Colonic mucosa (tissue), 4 donors: Measurements from ENCODE around the gene TCERG1L. TPM values are rescaled to one million over a fixed set of nuclear protein-coding genes. Genes with fewer than 3 reads are reported as not detected.

Experiments
- DNase-seq: peaks from one replicate; pipeline ENCODE4 v3.0.0-alpha.2; 2020
- H3K27ac ChIP-seq: fragments of 200-600 bp; one replicate; pipeline ENCODE4 v1.8.0; 2021
- H3K27me3 ChIP-seq: fragments of 200-600 bp; one replicate; pipeline ENCODE4 v1.8.0; 2021
- H3K36me3 ChIP-seq: fragments of 200-600 bp; one replicate; pipeline ENCODE4 v1.8.0; 2021
- H3K4me1 ChIP-seq: fragments of 200-600 bp; one replicate; pipeline ENCODE4 v1.8.0; 2021; ENCODE audit warnings: mild to moderate bottlenecking
- H3K4me3 ChIP-seq: fragments of 200-600 bp; one replicate; pipeline ENCODE4 v1.8.0; 2021
- H3K9ac ChIP-seq, 2 donors: one replicate each; pipeline ENCODE4 v1.7.0; 2013; ENCODE audit warnings: control low read depth in 2 of 2, low read depth in 2 of 2, low read length in 2 of 2
- H3K9me3 ChIP-seq: fragments of 200-600 bp; one replicate; pipeline ENCODE4 v1.8.0; 2021
- intact Hi-C: fragments of 100-400 bp; cut with DNase I; formaldehyde crosslinking; loops from one replicate; pipeline ENCODE4 v1.14.1; 2022
- total RNA-seq, 2 donors: library from RNA; stranded (reverse); fragmentation: NEBNext Ultra II Directional in 1 of 2; extraction: Animal tissue kit (Norgen Biotek cat#: 25700) in 1 of 2; gene quantifications; one replicate each; pipeline ENCODE4 v1.2.1, GENCODE V29; 2021
- TF ChIP-seq, protein P1 (sequence below): fragments of 200-600 bp; IDR thresholded peaks from one replicate; pipeline ENCODE4 v1.8.0; 2022; ENCODE audit warnings: antibody characterized with exemption, mild to moderate bottlenecking
- donor health status: healthy.
- donor health status: DM: no; HTN: no; CAD: no.
- donor health status: DM: no; HTN: no; CAD: no.

The TCERG1L gene
- total RNA-seq, 2 donors from 2014 or later = not detected

DNA sequence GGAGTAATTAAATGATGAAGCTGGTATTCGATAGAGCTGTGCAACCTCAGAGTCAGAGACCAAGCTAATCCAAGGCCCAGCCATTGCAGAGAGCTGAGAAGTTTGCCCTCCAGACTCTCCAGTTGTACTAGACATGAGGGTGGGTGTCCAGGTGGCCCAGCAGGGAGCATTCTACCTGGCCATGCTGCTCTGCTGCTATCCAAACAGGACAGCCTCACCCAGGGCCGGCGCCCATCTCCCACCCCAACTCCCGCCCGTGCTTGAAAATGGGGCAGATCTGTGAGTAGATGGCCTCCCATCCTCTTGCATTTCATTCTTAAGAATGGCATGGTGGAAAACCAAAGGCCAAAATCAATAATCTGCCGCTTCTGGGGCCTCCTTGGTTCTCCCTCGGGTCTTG lies 124.2 kb downstream of the TCERG1L start:
- Histone ChIP-seq H3K9me3 (no peaks in the 10 kb centered on the region), H3K36me3 (no peaks in the 10 kb centered on the region), H3K4me3 (no peak overlapping the region), H3K27me3 (no peaks in the 10 kb centered on the region), H3K4me1 (no peaks in the 10 kb centered on the region), H3K27ac (no peak overlapping the region), H3K9ac (no peak overlapping the region)
- DNase-seq = no peak
- intact Hi-C loops = no loop called here
- TF ChIP-seq, protein P1, sequence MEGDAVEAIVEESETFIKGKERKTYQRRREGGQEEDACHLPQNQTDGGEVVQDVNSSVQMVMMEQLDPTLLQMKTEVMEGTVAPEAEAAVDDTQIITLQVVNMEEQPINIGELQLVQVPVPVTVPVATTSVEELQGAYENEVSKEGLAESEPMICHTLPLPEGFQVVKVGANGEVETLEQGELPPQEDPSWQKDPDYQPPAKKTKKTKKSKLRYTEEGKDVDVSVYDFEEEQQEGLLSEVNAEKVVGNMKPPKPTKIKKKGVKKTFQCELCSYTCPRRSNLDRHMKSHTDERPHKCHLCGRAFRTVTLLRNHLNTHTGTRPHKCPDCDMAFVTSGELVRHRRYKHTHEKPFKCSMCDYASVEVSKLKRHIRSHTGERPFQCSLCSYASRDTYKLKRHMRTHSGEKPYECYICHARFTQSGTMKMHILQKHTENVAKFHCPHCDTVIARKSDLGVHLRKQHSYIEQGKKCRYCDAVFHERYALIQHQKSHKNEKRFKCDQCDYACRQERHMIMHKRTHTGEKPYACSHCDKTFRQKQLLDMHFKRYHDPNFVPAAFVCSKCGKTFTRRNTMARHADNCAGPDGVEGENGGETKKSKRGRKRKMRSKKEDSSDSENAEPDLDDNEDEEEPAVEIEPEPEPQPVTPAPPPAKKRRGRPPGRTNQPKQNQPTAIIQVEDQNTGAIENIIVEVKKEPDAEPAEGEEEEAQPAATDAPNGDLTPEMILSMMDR = no peak

GRCh38 chr10:131186547-131187253 lies 124.8 kb downstream of the TCERG1L start:
- no peaks in the 10 kb centered on the region for H3K4me1 ChIP-seq
- DNase-seq = no peak
- no peak overlapping the region for H3K9ac ChIP-seq
- intact Hi-C loops = no loop called here
- no peaks in the 10 kb centered on the region for H3K36me3 ChIP-seq
- H3K27me3 ChIP-seq = no peaks in the 10 kb centered on the region
- no peak overlapping the region for H3K4me3 ChIP-seq
- TF ChIP-seq, protein P1 = no peak
- H3K27ac ChIP-seq = no peak overlapping the region
- H3K9me3 ChIP-seq = no peaks in the 10 kb centered on the region

DNA sequence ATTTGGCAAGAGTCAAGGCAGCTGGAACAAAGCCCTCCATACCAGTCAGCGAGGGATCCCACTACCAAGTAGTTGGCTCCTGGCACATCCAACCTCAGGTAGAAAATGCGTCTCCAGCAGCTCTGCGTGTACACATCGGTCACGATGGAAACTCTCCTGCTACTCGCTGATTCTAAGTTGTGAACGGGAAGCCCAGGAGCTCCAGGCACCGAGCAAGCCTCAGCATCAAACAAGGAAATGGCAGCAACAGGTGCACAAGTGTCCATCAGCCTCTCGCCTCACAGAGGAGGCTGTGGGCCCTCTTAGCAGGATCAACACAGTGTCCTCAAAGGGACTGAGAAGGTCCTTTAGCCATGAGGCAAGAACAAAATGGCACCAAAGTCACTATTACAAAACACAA lies 127.0 kb downstream of the TCERG1L start:
- no peak overlapping the region for H3K27ac ChIP-seq
- no peak overlapping the region for H3K9ac ChIP-seq
- H3K27me3 ChIP-seq = no peaks in the 10 kb centered on the region
- no peak for DNase-seq
- intact Hi-C loops = no loop called here
- no peaks in the 10 kb centered on the region for H3K9me3 ChIP-seq
- no peaks in the 10 kb centered on the region for H3K36me3 ChIP-seq
- no peak overlapping the region for H3K4me3 ChIP-seq
- H3K4me1 ChIP-seq = no peaks in the 10 kb centered on the region
- TF ChIP-seq, protein P1 = no peak

GRCh38 chr10:131183546-131184045 lies 127.9 kb downstream of the TCERG1L start:
- Histone ChIP-seq H3K9me3 (no peaks in the 10 kb centered on the region), H3K9ac (no peak overlapping the region), H3K4me3 (no peak overlapping the region), H3K27ac (no peak overlapping the region), H3K36me3 (no peaks in the 10 kb centered on the region), H3K4me1 (no peaks in the 10 kb centered on the region), H3K27me3 (no peaks in the 10 kb centered on the region)
- intact Hi-C loops = no loop called here
- DNase-seq = no peak
- TF ChIP-seq, protein P1 = no peak

- Histone ChIP-seq H3K27ac (no peak overlapping the region), H3K4me1 (no peaks in the 10 kb centered on the region), H3K9ac (no peak overlapping the region), H3K36me3 (no peaks in the 10 kb centered on the region), H3K27me3 (no peaks in the 10 kb centered on the region), H3K4me3 (no peak overlapping the region), H3K9me3 (no peaks in the 10 kb centered on the region)
- DNase-seq = no peak
- TF ChIP-seq, protein P1 = no peak
- intact Hi-C loops = no loop called here
These were observed 130.1 kb downstream of the TCERG1L start for GRCh38 chr10:131181456-131181855.
